Osteoblast (primary cell): ENCODE measurements around the gene HPCAL1. TPM values are rescaled to one million over a fixed set of nuclear protein-coding genes. Genes with fewer than 3 reads are reported as not detected.

Experiments used
- DNase-seq: peaks from one replicate; pipeline ENCODE4 v3.0.0; 2011; ENCODE audit warnings: low spot score, mixed read lengths; ENCODE audit not compliant: insufficient read length; ENCODE audit errors: missing footprints
- H2AFZ ChIP-seq: 2 replicates; pipeline ENCODE4 v1.6.0; 2011; ENCODE audit warnings: mild to moderate bottlenecking, low read length
- H3K27ac ChIP-seq: 2 replicates; pipeline ENCODE4 v1.5.1; 2011; ENCODE audit warnings: mild to moderate bottlenecking, low read depth, low read length, moderate library complexity
- H3K27me3 ChIP-seq: 2 replicates; pipeline ENCODE4 v1.6.0; 2012; ENCODE audit warnings: mild to moderate bottlenecking, control low read depth, inconsistent platforms, low read length, moderate library complexity; ENCODE audit not compliant: insufficient read depth
- H3K36me3 ChIP-seq: 2 replicates; pipeline ENCODE4 v1.5.1; 2011; ENCODE audit warnings: mild to moderate bottlenecking, low read length, control low read depth, moderate library complexity; ENCODE audit not compliant: insufficient read depth
- H3K4me1 ChIP-seq: 2 replicates; pipeline ENCODE4 v1.5.1; 2011; ENCODE audit warnings: mild to moderate bottlenecking, low read length, control low read depth, moderate library complexity; ENCODE audit not compliant: insufficient read depth
- H3K4me2 ChIP-seq: 2 replicates; pipeline ENCODE4 v1.6.0; 2011; ENCODE audit warnings: mild to moderate bottlenecking, low read length; ENCODE audit not compliant: insufficient read depth
- H3K4me3 ChIP-seq: fragments of 200-600 bp; sonication (generic); 3 replicates; pipeline ENCODE4 v1.5.1; 2012; ENCODE audit warnings: mild to moderate bottlenecking, low read length, inconsistent platforms; ENCODE audit not compliant: insufficient read depth
- H3K79me2 ChIP-seq: 2 replicates; pipeline ENCODE4 v1.6.0; 2012; ENCODE audit warnings: mild to moderate bottlenecking, low read length, control low read depth, inconsistent platforms; ENCODE audit not compliant: insufficient read depth
- H3K9me3 ChIP-seq: 2 replicates; pipeline ENCODE4 v1.5.1; 2011; ENCODE audit warnings: low read depth, low read length, control low read depth
- H4K20me1 ChIP-seq: 2 replicates; pipeline ENCODE4 v1.6.0; 2012; ENCODE audit warnings: mild to moderate bottlenecking, low read length, control low read depth; ENCODE audit not compliant: insufficient read depth
- total RNA-seq: library from RNA; depleted of rRNA; stranded (reverse); fragments of >200 nt; gene quantifications from 2 replicates; pipeline ENCODE4 v1.2.3, GENCODE V29; 2012
- TF ChIP-seq, protein P1 (sequence below): IDR thresholded peaks from 2 replicates; pipeline ENCODE4 v1.5.1; 2011; ENCODE audit warnings: mild to moderate bottlenecking, low read depth, low read length, moderate library complexity; ENCODE audit errors: extremely low read depth

The HPCAL1 gene
- total RNA-seq, 1 donor = 57.2 TPM

DNA sequence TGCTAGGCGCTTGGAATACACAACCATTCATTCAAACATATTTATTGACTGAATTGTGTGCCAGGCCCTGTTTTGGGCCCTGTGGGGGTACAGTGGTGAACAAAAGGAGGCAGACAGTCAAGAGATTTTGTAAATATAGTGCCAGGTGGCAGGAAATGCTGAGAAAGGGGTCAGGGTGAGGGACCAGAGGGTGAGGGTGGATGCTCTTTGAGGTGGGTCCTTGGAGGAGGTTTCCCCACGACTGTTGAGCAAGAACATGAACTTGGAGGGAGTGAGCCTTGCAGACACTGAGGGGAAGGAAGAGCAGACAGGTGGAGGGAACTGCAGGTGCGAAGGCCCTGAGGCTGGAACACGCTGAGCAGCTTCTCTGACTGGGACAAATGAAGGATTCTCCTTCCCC is 104.7 kb downstream of the HPCAL1 start:
- peak overlapping the region; percentile 32 for H3K4me2 ChIP-seq
- no peaks in the 10 kb centered on the region for H3K27me3 ChIP-seq
- H3K4me1 ChIP-seq = peaks cover 61% of the 10 kb centered on the region
- H2AFZ ChIP-seq = no peak overlapping the region
- no peaks in the 10 kb centered on the region for H3K9me3 ChIP-seq
- peaks cover 40% of the 10 kb centered on the region for H3K79me2 ChIP-seq
- TF ChIP-seq, protein P1, sequence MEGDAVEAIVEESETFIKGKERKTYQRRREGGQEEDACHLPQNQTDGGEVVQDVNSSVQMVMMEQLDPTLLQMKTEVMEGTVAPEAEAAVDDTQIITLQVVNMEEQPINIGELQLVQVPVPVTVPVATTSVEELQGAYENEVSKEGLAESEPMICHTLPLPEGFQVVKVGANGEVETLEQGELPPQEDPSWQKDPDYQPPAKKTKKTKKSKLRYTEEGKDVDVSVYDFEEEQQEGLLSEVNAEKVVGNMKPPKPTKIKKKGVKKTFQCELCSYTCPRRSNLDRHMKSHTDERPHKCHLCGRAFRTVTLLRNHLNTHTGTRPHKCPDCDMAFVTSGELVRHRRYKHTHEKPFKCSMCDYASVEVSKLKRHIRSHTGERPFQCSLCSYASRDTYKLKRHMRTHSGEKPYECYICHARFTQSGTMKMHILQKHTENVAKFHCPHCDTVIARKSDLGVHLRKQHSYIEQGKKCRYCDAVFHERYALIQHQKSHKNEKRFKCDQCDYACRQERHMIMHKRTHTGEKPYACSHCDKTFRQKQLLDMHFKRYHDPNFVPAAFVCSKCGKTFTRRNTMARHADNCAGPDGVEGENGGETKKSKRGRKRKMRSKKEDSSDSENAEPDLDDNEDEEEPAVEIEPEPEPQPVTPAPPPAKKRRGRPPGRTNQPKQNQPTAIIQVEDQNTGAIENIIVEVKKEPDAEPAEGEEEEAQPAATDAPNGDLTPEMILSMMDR = no peak
- peak overlapping the region; percentile 44 for H3K27ac ChIP-seq
- peaks cover 12% of the 10 kb centered on the region for H4K20me1 ChIP-seq
- no peak for DNase-seq
- H3K4me3 ChIP-seq = no peak overlapping the region
- peaks cover 5% of the 10 kb centered on the region for H3K36me3 ChIP-seq

DNA sequence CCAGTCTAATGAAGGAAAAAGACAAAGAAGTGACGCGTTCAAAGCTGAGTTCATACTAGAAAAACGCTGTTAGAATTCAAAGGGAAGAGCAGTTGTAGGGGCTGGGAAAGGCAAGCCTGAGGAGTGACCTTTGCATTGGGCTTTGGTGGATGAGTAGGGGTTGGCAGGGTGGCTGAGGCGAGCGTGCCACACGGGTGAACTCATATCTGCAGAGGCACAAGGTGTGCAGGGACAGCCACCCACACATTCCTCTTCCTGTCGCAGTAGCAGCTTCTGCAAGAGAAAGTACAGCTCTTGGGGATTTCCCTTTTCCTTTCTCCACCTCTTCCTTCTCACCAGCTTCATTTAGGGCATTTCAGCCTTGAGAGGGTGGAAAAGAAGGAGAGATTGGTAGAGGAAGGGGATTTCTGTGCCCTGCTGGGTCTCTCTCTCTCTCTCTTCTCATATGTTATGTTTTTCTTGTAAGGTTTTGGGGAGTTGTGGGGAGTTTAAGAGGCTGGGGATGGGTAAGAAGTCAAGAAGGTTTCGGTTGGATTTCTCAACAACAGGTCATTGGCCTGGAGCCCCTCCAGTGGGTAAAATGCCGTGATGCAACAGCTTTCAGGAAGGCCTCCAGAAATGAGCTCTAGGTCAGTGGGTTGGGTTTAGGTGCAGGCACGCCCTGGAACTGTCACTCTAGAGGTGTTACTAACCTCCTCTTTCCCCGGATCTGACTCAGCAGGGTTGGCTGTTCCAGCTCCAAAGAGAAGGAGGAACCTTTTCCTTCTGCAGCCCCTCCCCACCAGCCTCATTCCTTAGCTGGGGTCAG is 105.3 kb downstream of the HPCAL1 start:
- Histone ChIP-seq H4K20me1 (peaks cover 18% of the 10 kb centered on the region), H3K79me2 (peaks cover 44% of the 10 kb centered on the region), H3K27ac (peak overlapping the region; percentile 44), H3K36me3 (peaks cover 8% of the 10 kb centered on the region), H3K9me3 (no peaks in the 10 kb centered on the region), H2AFZ (no peak overlapping the region), H3K4me3 (no peak overlapping the region), H3K27me3 (no peaks in the 10 kb centered on the region), H3K4me1 (peaks cover 55% of the 10 kb centered on the region), H3K4me2 (peak overlapping the region; percentile 32)
- peak; percentile 89 for DNase-seq
- TF ChIP-seq, protein P1 = no peak

DNA sequence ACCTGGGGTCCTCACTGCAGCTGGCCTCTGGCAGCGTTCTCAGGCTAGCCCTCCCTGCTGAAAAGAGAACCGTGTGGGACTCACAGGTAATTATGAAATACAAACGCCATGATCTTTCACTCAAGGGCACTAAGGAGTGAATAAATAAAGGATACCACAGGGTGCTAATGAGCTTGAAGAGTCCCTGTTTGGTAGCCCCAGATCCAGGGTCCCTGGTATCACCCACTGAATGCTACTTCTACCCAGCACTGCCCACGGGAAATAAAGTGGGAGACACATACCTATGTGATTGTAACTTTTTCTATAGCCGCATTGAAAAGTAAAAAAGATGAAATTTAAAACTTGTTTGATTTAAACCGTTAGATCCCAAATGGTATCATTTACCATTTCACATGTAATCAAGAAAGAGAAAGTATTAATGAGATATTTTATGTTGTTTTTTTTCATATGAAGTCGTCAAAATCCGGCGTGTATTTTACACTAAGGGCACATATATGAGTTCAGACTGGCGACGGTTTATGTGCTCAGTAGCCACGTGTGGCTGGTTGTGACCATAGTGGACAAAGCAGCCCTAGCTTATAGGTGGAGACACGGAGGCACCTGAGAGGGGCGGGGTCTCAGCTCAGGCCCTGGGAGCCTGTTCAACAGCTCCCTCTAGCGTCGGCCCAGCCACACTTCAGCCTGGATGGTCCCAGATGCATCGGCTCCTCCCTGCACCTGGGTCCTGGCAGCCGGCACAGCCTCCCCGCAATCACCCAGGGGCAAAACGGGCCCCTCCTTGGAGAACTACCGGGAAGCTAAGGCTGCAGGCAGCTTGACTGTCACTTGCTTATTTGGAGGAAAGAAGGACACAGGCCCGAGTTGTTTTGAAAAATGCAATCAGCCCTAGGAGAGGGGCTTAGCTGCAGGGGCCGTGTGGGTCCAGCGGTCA is 106.2 kb downstream of the HPCAL1 start:
- TF ChIP-seq, protein P1 = peak; percentile 94
- H2AFZ ChIP-seq = no peak overlapping the region
- H3K27ac ChIP-seq = peak overlapping the region; percentile 44

More for the DNA sequence above, 106.2 kb downstream of the HPCAL1 start:
- Histone ChIP-seq H3K9me3 (no peaks in the 10 kb centered on the region), H3K36me3 (peaks cover 8% of the 10 kb centered on the region), H3K79me2 (peaks cover 49% of the 10 kb centered on the region), H3K4me2 (peak overlapping the region; percentile 32), H3K4me1 (peaks cover 54% of the 10 kb centered on the region), H3K4me3 (no peak overlapping the region), H4K20me1 (peaks cover 27% of the 10 kb centered on the region), H3K27me3 (no peaks in the 10 kb centered on the region)
- peak; percentile 95 for DNase-seq
